ENCODE results near the gene KNDC1. TPM values are rescaled to one million over a fixed set of nuclear protein-coding genes. Genes with fewer than 3 reads are reported as not detected.
"Not testable (repeated sequence)": the region's sequence is repeated elsewhere in the genome, so short reads cannot be mapped to it uniquely, and the experiment has no call there.

The KNDC1 gene
- total and polyA plus RNA-seq, 2 donors (not counting 3 experiments of a cell fraction or from before 2014, with no cell fraction given) = not detected

GRCh38 chr10:133150656-133151055 lies 9.4 kb upstream of the KNDC1 start:
- dilution Hi-C loops (cut with MboI; ENCODE audit: extremely low pct_ligation_motif_present, low sequenced_read_pairs) = no loop called here
- DNase-seq (ENCODE audit: low read depth, low spot score) = no peak
- no peak overlapping the region for H2AFZ ChIP-seq (ENCODE audit: low read depth, low read length)
- no peak for FAIRE-seq
- no peaks in the 10 kb centered on the region for H3K79me2 ChIP-seq (ENCODE audit: control insufficient read depth, insufficient read depth, low read length)
- ChIA-PET CTCF (no interaction called here), POLR2A (no interaction called here)
- no TSS peak for BruUV-seq (replicated peaks)
- H3K36me3 ChIP-seq (ENCODE audit: control insufficient read depth in 2 of 2, extremely low read depth in 1 of 2, insufficient read depth in 2 of 2, low read length in 2 of 2) = no peaks in the 10 kb centered on the region
- intact Hi-C loops (cut with micrococcal nuclease) = no loop called here
- H3K9ac ChIP-seq (replicated peaks; ENCODE audit: extremely low read depth, insufficient read depth, low read length) = no peak overlapping the region
- no peaks in the 10 kb centered on the region for H3K27me3 ChIP-seq (ENCODE audit: control insufficient read depth in 2 of 2, insufficient read depth in 2 of 2, low read length in 2 of 2)
- H3K4me1 ChIP-seq (ENCODE audit: control insufficient read depth, extremely low read depth, insufficient read depth, low read length) = no peaks in the 10 kb centered on the region
- no peaks in the 10 kb centered on the region for H4K20me1 ChIP-seq (replicated peaks; ENCODE audit: control insufficient read depth, extremely low read depth, insufficient read depth, low read length)
- H3K4me2 ChIP-seq (ENCODE audit: insufficient read depth, low read length) = no peak overlapping the region
- H3K9me1 ChIP-seq (replicated peaks; ENCODE audit: control insufficient read depth, extremely low read depth, insufficient read depth, low read length) = no peaks in the 10 kb centered on the region
- no peak overlapping the region for H3K27ac ChIP-seq (ENCODE audit: insufficient read depth, low read depth, low read length)
- no peak overlapping the region for H3K4me3 ChIP-seq (replicated peaks in 1 of 3; ENCODE audit: insufficient read depth in 1 of 3, low read depth in 1 of 3, low read length in 3 of 3)
- no peaks in the 10 kb centered on the region for H3K9me3 ChIP-seq (replicated peaks; ENCODE audit: control insufficient read depth, insufficient read depth, low read length)
- TF ChIP-seq MAX (IDR thresholded peaks at IDR 0.05; ENCODE audit: insufficient read depth, insufficient read length) = no peak
- no peak for TF ChIP-seq EZH2 (IDR thresholded peaks at IDR 0.05; ENCODE audit: borderline replicate concordance, low read depth, low read length, severe bottlenecking)
- no peak for TF ChIP-seq FOS (IDR thresholded peaks at IDR 0.05; ENCODE audit: borderline replicate concordance, insufficient read depth, low read length)
- TF ChIP-seq POLR2AphosphoS5 (IDR thresholded peaks at IDR 0.05; ENCODE audit: insufficient read depth, low read depth, low read length) = no peak
- TF ChIP-seq CTCF (IDR thresholded peaks at IDR 0.05; ENCODE audit: extremely low read depth in 1 of 2, insufficient read depth in 1 of 2, low read depth in 1 of 2, low read length in 2 of 2) = no peak
- no peak for TF ChIP-seq JUN (IDR thresholded peaks at IDR 0.05; ENCODE audit: borderline replicate concordance, insufficient read depth, insufficient read length, low read depth)
- TF ChIP-seq POLR2A (IDR thresholded peaks at IDR 0.05; ENCODE audit: low read depth, low read length) = no peak
- no peak for TF ChIP-seq GATA2 (IDR thresholded peaks at IDR 0.05; ENCODE audit: insufficient read depth, insufficient read length, low read depth, low read length)
- no peak for TF ChIP-seq MYC (IDR thresholded peaks at IDR 0.05; ENCODE audit: low read depth, low read length)

- FAIRE-seq; POLR2A ChIA-PET; H3K9ac ChIP-seq (replicated peaks; ENCODE audit: extremely low read depth, insufficient read depth, low read length); H3K79me2 ChIP-seq (ENCODE audit: control insufficient read depth, insufficient read depth, low read length); H4K20me1 ChIP-seq (replicated peaks; ENCODE audit: control insufficient read depth, extremely low read depth, insufficient read depth, low read length); H3K27ac ChIP-seq (ENCODE audit: insufficient read depth, low read depth, low read length); H3K4me3 ChIP-seq (replicated peaks in 1 of 3; ENCODE audit: insufficient read depth in 1 of 3, low read depth in 1 of 3, low read length in 3 of 3); H3K27me3 ChIP-seq (ENCODE audit: control insufficient read depth in 2 of 2, insufficient read depth in 2 of 2, low read length in 2 of 2); H3K9me1 ChIP-seq (replicated peaks; ENCODE audit: control insufficient read depth, extremely low read depth, insufficient read depth, low read length); H3K36me3 ChIP-seq (ENCODE audit: control insufficient read depth in 2 of 2, extremely low read depth in 1 of 2, insufficient read depth in 2 of 2, low read length in 2 of 2); H3K4me1 ChIP-seq (ENCODE audit: control insufficient read depth, extremely low read depth, insufficient read depth, low read length); DNase-seq (ENCODE audit: low read depth, low spot score); H3K4me2 ChIP-seq (ENCODE audit: insufficient read depth, low read length); H2AFZ ChIP-seq (ENCODE audit: low read depth, low read length); CTCF ChIA-PET; BruUV-seq (replicated peaks); dilution Hi-C loops (cut with MboI; ENCODE audit: extremely low pct_ligation_motif_present, low sequenced_read_pairs); intact Hi-C loops (cut with micrococcal nuclease); H3K9me3 ChIP-seq (replicated peaks; ENCODE audit: control insufficient read depth, insufficient read depth, low read length): not testable (repeated sequence)
Observed at GRCh38 chr10:133151071-133151470, 8.9 kb upstream of the KNDC1 start.
